Forelimb muscle (tissue), 1 donor: Measurements from ENCODE around the gene ALDH1L1. TPM values are rescaled to one million over a fixed set of nuclear protein-coding genes. Genes with fewer than 3 reads are reported as not detected.

Source experiments
- DNase-seq: peaks from one replicate; pipeline ENCODE4 v3.0.0-alpha.2; 2013; ENCODE audit warnings: low read depth
- polyA plus RNA-seq: library from polyadenylated mRNA; unstranded; fragments of 120-200 nt; gene quantifications from one replicate; pipeline ENCODE4 v1.2.1, GENCODE V29; 2013; ENCODE audit not compliant: insufficient read length

ALDH1L1 gene
- polyA plus RNA-seq, 1 donor = 0.22 TPM

GRCh38 chr3:126054870-126055269, 125.5 kb downstream of the ALDH1L1 start:
- DNase-seq = no peak

- no peak for DNase-seq
These were observed 126.3 kb downstream of the ALDH1L1 start for GRCh38 chr3:126053949-126054569.

Other genes starting within 250 kb of the ALDH1L1 start
- gene ROPN1B, start 211.4 kb downstream of the ALDH1L1 start, polyA plus RNA-seq = 0.29 TPM
- 47.0 TPM for gene SLC41A3, start 96.5 kb downstream of the ALDH1L1 start, polyA plus RNA-seq
- 1.7 TPM for gene KLF15, start 176.8 kb upstream of the ALDH1L1 start, polyA plus RNA-seq
- gene CFAP100, start 214.3 kb upstream of the ALDH1L1 start, polyA plus RNA-seq = 0.94 TPM